HepG2 (cell line): ENCODE data around the gene POLE3. TPM values are rescaled to one million over a fixed set of nuclear protein-coding genes. Genes with fewer than 3 reads are reported as not detected.

ENCODE experiments used
- ARID2 ChIP-seq: sonication (generic); formaldehyde crosslinking; IDR thresholded peaks from 2 replicates; pipeline ENCODE4 v1.8.1; 2022; ENCODE audit warnings: mild to moderate bottlenecking, missing genetic modification reagents, borderline replicate concordance
- BCL6 ChIP-seq: IDR thresholded peaks from 2 replicates; pipeline ENCODE4 v1.6.1; 2016; ENCODE audit warnings: missing genetic modification reagents, missing compliant biosample characterization
- CEBPG ChIP-seq: IDR thresholded peaks from 2 replicates; pipeline ENCODE4 v1.6.1; 2016
- DNMT3B ChIP-seq: conservative IDR thresholded peaks from 2 replicates; pipeline ENCODE4 v1.6.1; 2016; ENCODE audit warnings: missing biosample characterization, control low read depth
- FLYWCH1 ChIP-seq: sonication (generic); formaldehyde crosslinking; IDR thresholded peaks from 2 replicates; pipeline ENCODE4 v1.8.1; 2023; ENCODE audit warnings: mild to moderate bottlenecking, missing genetic modification reagents
- FOXM1 ChIP-seq: sonication (generic); formaldehyde crosslinking; IDR thresholded peaks from 2 replicates; pipeline ENCODE4 v1.5.0; 2020; ENCODE audit warnings: missing genetic modification reagents
- GZF1 ChIP-seq: sonication (generic); formaldehyde crosslinking; IDR thresholded peaks from 2 replicates; pipeline ENCODE4 v1.5.1; 2020; ENCODE audit warnings: mild to moderate bottlenecking, missing genetic modification reagents
- IRX3 ChIP-seq: sonication (generic); formaldehyde crosslinking; IDR thresholded peaks from 2 replicates; pipeline ENCODE4 v1.8.1; 2023; ENCODE audit warnings: mild to moderate bottlenecking, low read depth, missing genetic modification reagents, borderline replicate concordance
- KLF11 ChIP-seq: IDR thresholded peaks from 2 replicates; pipeline ENCODE4 v1.6.1; 2016; ENCODE audit warnings: missing compliant biosample characterization
- MED8 ChIP-seq: sonication (generic); formaldehyde crosslinking; IDR thresholded peaks from 2 replicates; pipeline ENCODE4 v1.8.1; 2023; ENCODE audit warnings: mild to moderate bottlenecking, missing genetic modification reagents; ENCODE audit not compliant: insufficient replicate concordance
- MIER3 ChIP-seq: IDR thresholded peaks from 2 replicates; pipeline ENCODE4 v1.6.1; 2016; ENCODE audit warnings: missing compliant biosample characterization, borderline replicate concordance
- MYC ChIP-seq: sonication (generic); formaldehyde crosslinking; IDR thresholded peaks from 2 replicates; pipeline ENCODE4 v1.9.0; 2021; ENCODE audit warnings: missing genetic modification reagents, borderline replicate concordance
- NFYB ChIP-seq: sonication (generic); formaldehyde crosslinking; IDR thresholded peaks from 2 replicates; pipeline ENCODE4 v1.4.0; 2020; ENCODE audit warnings: missing genetic modification reagents
- PLRG1 ChIP-seq: fragments of 450-650 bp; conservative IDR thresholded peaks from 2 replicates; pipeline ENCODE4 v1.6.1; 2016
- RAD21 ChIP-seq: fragments of 450-650 bp; formaldehyde crosslinking; IDR thresholded peaks from 2 replicates; pipeline ENCODE4 v1.5.0; 2020; ENCODE audit warnings: mild to moderate bottlenecking
- TBP ChIP-seq: sonication (generic); formaldehyde crosslinking; IDR thresholded peaks from 2 replicates; pipeline ENCODE4 v1.5.0; 2020; ENCODE audit warnings: missing genetic modification reagents
- ZMYM2 ChIP-seq: sonication (generic); formaldehyde crosslinking; IDR thresholded peaks from 2 replicates; pipeline ENCODE4 v1.8.0; 2022; ENCODE audit warnings: mild to moderate bottlenecking, missing genetic modification reagents
- ZNF121 ChIP-seq: sonication (generic); formaldehyde crosslinking; IDR thresholded peaks from 2 replicates; pipeline ENCODE4 v1.5.0; 2020; ENCODE audit warnings: mild to moderate bottlenecking, missing genetic modification reagents
- ZNF282 ChIP-seq: fragments of 450-650 bp; IDR thresholded peaks from 2 replicates; pipeline ENCODE4 v1.6.1; 2018; ENCODE audit not compliant: partially characterized antibody
- ZNF292 ChIP-seq: sonication (generic); formaldehyde crosslinking; IDR thresholded peaks from 2 replicates; pipeline ENCODE4 v1.8.1; 2022; ENCODE audit warnings: mild to moderate bottlenecking, low read depth, missing genetic modification reagents, borderline replicate concordance
- ZNF337 ChIP-seq: sonication (generic); formaldehyde crosslinking; IDR thresholded peaks from 2 replicates; pipeline ENCODE4 v1.5.1; 2020; ENCODE audit warnings: missing genetic modification reagents, low read depth, mild to moderate bottlenecking, borderline replicate concordance
- ZNF34 ChIP-seq: sonication (generic); formaldehyde crosslinking; IDR thresholded peaks from 2 replicates; pipeline ENCODE4 v1.4.0; 2020; ENCODE audit warnings: mild to moderate bottlenecking, missing genetic modification reagents, borderline replicate concordance
- ZNF354B ChIP-seq: sonication (generic); formaldehyde crosslinking; IDR thresholded peaks from 2 replicates; pipeline ENCODE4 v1.8.0; 2022; ENCODE audit warnings: mild to moderate bottlenecking, missing genetic modification reagents
- ZNF496 ChIP-seq: sonication (generic); formaldehyde crosslinking; IDR thresholded peaks from 2 replicates; pipeline ENCODE4 v1.8.1; 2023; ENCODE audit warnings: mild to moderate bottlenecking, moderate library complexity, missing genetic modification reagents; ENCODE audit not compliant: insufficient replicate concordance
- ZNF557 ChIP-seq: sonication (generic); formaldehyde crosslinking; IDR thresholded peaks from 2 replicates; pipeline ENCODE4 v1.4.0; 2020; ENCODE audit warnings: missing genetic modification reagents
- ZNF746 ChIP-seq: sonication (generic); formaldehyde crosslinking; IDR thresholded peaks from 2 replicates; pipeline ENCODE4 v1.8.0; 2022; ENCODE audit warnings: mild to moderate bottlenecking, missing genetic modification reagents
- ZNF749 ChIP-seq: sonication (generic); formaldehyde crosslinking; IDR thresholded peaks from 2 replicates; pipeline ENCODE4 v1.8.0; 2022; ENCODE audit warnings: mild to moderate bottlenecking, missing genetic modification reagents, moderate library complexity, borderline replicate concordance
- ZNF788 ChIP-seq: sonication (generic); formaldehyde crosslinking; IDR thresholded peaks from 2 replicates; pipeline ENCODE4 v1.5.0; 2020; ENCODE audit warnings: mild to moderate bottlenecking, missing genetic modification reagents, borderline replicate concordance
- ZNF816 ChIP-seq: sonication (generic); formaldehyde crosslinking; IDR thresholded peaks from 2 replicates; pipeline ENCODE4 v1.8.0; 2022; ENCODE audit warnings: missing genetic modification reagents, mild to moderate bottlenecking, borderline replicate concordance
- ZSCAN20 ChIP-seq: sonication (generic); formaldehyde crosslinking; IDR thresholded peaks from 2 replicates; pipeline ENCODE4 v1.4.0; 2020; ENCODE audit warnings: missing genetic modification reagents, mild to moderate bottlenecking, borderline replicate concordance
- polyA plus RNA-seq, 8 experiments: library from polyadenylated mRNA; depleted of rRNA in 3 of 8; stranded (reverse) in 7 of 8; unstranded in 1 of 8; fragments of >200 nt; fragmentation: Illumina TruSeq in 4 of 8; extraction: Trizol in 4 of 8; gene quantifications; 2 replicates each; pipeline versions ENCODE4 v1.2.1 to v1.2.3, GENCODE V29; 2011 to 2016; ENCODE audit warnings: low read depth in 4 of 8, missing spikeins in 1 of 8, mixed read lengths in 1 of 8; ENCODE audit not compliant: insufficient read depth in 1 of 8
- total RNA-seq, 5 experiments: library from RNA; depleted of rRNA; stranded (reverse); fragments of >200 nt; fragmentation: Illumina TruSeq; extraction: Trizol; gene quantifications; 2 replicates each; pipeline ENCODE4 v1.2.3, GENCODE V29; 2016; ENCODE audit warnings: low read depth in 1 of 5
- TF ChIP-seq, protein P1 (sequence below): sonication (generic); formaldehyde crosslinking; IDR thresholded peaks from 2 replicates; pipeline ENCODE4 v1.8.0; 2022; ENCODE audit warnings: missing genetic modification reagents, mild to moderate bottlenecking, inconsistent platforms, borderline replicate concordance

Gene POLE3
- total and polyA plus RNA-seq, 2 of the 13 experiments (the other 11 are each of a cell fraction or from before 2014, with no cell fraction given) = 36.0 to 77.2 TPM

- no peak for TF ChIP-seq FOXM1 (CRISPR knock-in tag)
- no peak for TF ChIP-seq MED8 (CRISPR knock-in tag)
- TF ChIP-seq TBP = no peak
- TF ChIP-seq ZNF337 (CRISPR knock-in tag) = peak; percentile 60
- TF ChIP-seq ZNF749 (CRISPR knock-in tag) = no peak
- TF ChIP-seq ZMYM2 (CRISPR knock-in tag) = peak; percentile 74; the same call in 1 of the 2 replicates
- TF ChIP-seq ZNF557 = 0 out of 2 replicates have a peak, but pooled peaks have one; percentile 52
- no peak for TF ChIP-seq FLYWCH1 (CRISPR knock-in tag)
- peak; percentile 87; the same call in 1 of the 2 replicates for TF ChIP-seq MIER3 (CRISPR knock-in tag)
- peak; percentile 76; the same call in 1 of the 2 replicates for TF ChIP-seq ZNF788 (CRISPR knock-in tag)
- no peak for TF ChIP-seq ZNF354B (CRISPR knock-in tag)
- TF ChIP-seq ZNF496 = no peak
- TF ChIP-seq ZNF746 (CRISPR knock-in tag) = peak; percentile 87; the same call in 1 of the 2 replicates
- peak; percentile 72; the same call in 1 of the 2 replicates for TF ChIP-seq ZNF816
- peak; percentile 37 for TF ChIP-seq CEBPG (CRISPR knock-in tag)
- TF ChIP-seq GZF1 = no peak
- peak; percentile 46; the same call in 1 of the 2 replicates for TF ChIP-seq ZSCAN20
- peak; percentile 87 for TF ChIP-seq ARID2
- peak; percentile 69; the same call in 1 of the 2 replicates for TF ChIP-seq MYC (CRISPR knock-in tag)
- TF ChIP-seq NFYB (CRISPR knock-in tag) = peak; percentile 71
- TF ChIP-seq, protein P1, sequence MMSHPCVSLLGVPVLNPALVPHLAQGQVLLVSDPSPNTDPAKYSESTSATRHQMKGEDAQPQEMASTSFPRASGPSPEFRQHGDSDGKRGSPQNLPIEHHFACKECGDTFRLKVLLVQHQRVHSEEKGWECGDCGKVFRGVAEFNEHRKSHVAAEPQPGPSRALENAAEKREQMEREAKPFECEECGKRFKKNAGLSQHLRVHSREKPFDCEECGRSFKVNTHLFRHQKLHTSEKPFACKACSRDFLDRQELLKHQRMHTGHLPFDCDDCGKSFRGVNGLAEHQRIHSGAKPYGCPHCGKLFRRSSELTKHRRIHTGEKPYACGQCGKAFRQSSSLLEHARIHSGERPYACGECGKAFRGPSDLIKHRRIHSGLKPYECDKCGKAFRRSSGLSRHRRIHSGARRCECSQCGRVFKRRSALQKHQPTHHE = peak; percentile 75; the same call in 1 of the 2 replicates
- TF ChIP-seq PLRG1 = no peak
- TF ChIP-seq ZNF282 = no peak
- TF ChIP-seq BCL6 (CRISPR knock-in tag) = peak; percentile 55
- no peak for TF ChIP-seq IRX3 (CRISPR knock-in tag)
- no peak for TF ChIP-seq DNMT3B (CRISPR knock-in tag)
- no peak for TF ChIP-seq ZNF34 (CRISPR knock-in tag)
- peak; percentile 96 for TF ChIP-seq RAD21 (CRISPR knock-in tag)
- TF ChIP-seq ZNF292 (CRISPR knock-in tag) = peak; percentile 77; the same call in 1 of the 2 replicates
- TF ChIP-seq ZNF121 (CRISPR knock-in tag) = no peak
- peak; percentile 66; the same call in 1 of the 2 replicates for TF ChIP-seq KLF11 (CRISPR knock-in tag)
Measured at GRCh38 chr9:113401027-113401792, 9.3 kb downstream of the POLE3 start, which contains the start of gene ALAD (continued).
